ENCODE measurements around the gene PKNOX1.

- TF ChIP-seq TCF7L2 (IDR thresholded peaks at IDR 0.05; ENCODE audit: low read depth, low read length) (no peak), POLR2AphosphoS5 (IDR thresholded peaks at IDR 0.05; ENCODE audit: low read depth, low read length) (no peak), SIN3A (IDR thresholded peaks at IDR 0.05; ENCODE audit: borderline replicate concordance, insufficient read depth, low read depth, low read length) (no peak), REST (IDR thresholded peaks at IDR 0.05; ENCODE audit: insufficient read depth in 1 of 2, low read depth in 2 of 2, low read length in 1 of 2) (no peak)
- TF ChIP-seq, protein P1, sequence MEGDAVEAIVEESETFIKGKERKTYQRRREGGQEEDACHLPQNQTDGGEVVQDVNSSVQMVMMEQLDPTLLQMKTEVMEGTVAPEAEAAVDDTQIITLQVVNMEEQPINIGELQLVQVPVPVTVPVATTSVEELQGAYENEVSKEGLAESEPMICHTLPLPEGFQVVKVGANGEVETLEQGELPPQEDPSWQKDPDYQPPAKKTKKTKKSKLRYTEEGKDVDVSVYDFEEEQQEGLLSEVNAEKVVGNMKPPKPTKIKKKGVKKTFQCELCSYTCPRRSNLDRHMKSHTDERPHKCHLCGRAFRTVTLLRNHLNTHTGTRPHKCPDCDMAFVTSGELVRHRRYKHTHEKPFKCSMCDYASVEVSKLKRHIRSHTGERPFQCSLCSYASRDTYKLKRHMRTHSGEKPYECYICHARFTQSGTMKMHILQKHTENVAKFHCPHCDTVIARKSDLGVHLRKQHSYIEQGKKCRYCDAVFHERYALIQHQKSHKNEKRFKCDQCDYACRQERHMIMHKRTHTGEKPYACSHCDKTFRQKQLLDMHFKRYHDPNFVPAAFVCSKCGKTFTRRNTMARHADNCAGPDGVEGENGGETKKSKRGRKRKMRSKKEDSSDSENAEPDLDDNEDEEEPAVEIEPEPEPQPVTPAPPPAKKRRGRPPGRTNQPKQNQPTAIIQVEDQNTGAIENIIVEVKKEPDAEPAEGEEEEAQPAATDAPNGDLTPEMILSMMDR (IDR thresholded peaks at IDR 0.05) = no peak
These were observed 44.2 kb downstream of the PKNOX1 start for GRCh38 chr21:43018519-43018918.

All from Panc1 (cell line).